GM21529 (cell line): ENCODE measurements around the gene SPDYE2.
"Not testable (repeated sequence)": the region's sequence is repeated elsewhere in the genome, so short reads cannot be mapped to it uniquely, and the experiment has no call there.

Experiments
- ATAC-seq: cut with Tn5 transposase; IDR thresholded peaks from one replicate; pipeline ENCODE4 v1.9.1; 2021; ENCODE audit not compliant: unreplicated experiment

Gene SPDYE2

GRCh38 chr7:102602317-102602716 lies 51.3 kb downstream of the SPDYE2 start:
- ATAC-seq, result not testable (repeated sequence)

- ATAC-seq, result not testable (repeated sequence)
Measured at GRCh38 chr7:102604431-102605145, 53.6 kb downstream of the SPDYE2 start.

DNA sequence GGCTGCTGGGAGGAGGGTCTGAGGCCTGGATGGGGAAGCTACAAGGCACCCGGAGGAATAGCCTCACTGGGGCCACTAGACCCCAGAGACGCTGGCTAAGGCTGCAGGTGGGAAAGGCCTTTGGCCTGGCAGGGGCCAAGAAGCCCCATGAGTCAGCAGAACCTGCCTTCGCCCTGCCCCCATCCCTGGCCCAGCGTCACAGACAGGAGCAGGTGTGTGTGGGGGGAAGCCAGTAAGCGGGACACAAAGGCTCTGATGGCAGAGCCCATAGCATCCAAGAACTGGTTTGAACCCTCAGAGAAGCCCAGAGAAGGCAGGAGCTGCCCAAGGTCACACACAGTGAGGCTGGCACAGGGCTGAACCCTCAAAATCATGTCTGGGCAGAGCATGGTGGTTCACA lies 55.8 kb downstream of the SPDYE2 start:
- not testable (repeated sequence) for ATAC-seq

- not testable (repeated sequence) for ATAC-seq
Measured at GRCh38 chr7:102609734-102610133, 58.7 kb downstream of the SPDYE2 start.

GRCh38 chr7:102610441-102610840 lies 59.4 kb downstream of the SPDYE2 start:
- ATAC-seq, result not testable (repeated sequence)

DNA sequence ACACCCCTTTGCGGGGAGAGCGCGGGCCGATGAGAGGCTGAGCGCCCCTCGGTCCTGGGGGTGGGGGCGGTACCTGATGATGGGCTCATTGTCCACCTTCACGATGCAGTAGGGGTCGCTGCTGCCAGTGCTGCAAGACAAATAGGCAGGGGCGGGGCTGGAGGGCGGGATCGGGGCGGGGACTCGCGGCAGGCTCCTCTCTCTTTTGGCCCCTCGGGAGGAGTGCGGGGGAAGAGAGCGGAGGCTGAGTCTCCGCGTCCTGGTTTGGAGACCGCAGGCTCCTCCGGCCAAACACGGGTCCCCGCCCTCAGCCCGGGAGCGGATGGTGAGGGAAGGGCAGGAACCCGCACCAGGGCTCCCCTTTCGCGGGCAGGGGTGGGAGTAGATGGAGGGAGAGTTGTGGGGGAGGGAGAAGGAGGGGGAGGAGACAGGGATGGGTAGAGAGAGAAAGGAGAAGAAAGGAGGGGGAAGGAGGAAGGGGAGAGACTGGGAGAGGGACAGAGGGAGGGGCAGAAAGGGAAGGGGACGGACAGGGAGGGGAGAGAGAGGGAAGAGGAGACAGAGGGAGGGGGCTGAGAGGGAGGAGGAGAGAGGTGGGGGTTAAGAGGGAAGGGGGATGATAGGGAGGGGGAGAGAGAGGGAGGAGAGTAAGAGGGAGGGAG lies 60.1 kb downstream of the SPDYE2 start:
- peak; percentile 39 for ATAC-seq

DNA sequence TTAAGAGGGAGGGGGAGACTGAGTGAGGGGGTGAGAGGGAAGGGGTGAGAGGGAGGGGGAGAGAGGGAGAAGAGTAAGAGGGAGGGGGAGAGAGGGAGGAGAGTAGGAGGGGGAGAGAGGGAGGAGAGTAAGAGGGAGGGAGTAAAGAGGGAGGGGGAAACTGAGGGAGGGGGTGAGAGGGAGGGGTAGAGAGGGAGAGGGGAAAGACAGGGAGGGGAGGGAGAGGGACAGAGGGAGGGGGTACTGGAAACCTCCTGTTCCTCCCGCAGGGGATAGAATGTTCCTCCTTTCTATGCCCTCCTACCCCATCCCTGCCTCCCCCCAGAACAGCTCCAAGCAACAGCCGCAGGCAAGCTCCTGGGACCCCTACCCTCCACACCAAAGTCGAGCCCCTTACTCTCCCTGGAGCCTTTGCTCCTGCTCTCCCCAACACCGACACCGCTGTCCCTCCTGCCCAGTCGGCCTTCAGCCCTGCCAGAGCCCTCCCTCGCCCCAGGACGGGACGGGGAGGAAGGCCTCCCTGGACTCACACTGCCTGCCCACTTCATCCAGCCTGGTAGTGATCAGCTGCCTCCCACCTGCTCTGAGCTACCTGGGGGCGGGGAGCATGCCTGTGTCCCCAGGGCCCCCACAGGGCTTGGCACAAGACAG lies 60.8 kb downstream of the SPDYE2 start:
- ATAC-seq, result not testable (repeated sequence)
